Lung (tissue), 12 donors: ENCODE measurements around the gene MKS1. TPM values are rescaled to one million over a fixed set of nuclear protein-coding genes. Genes with fewer than 3 reads are reported as not detected.

Experiments
- ATAC-seq: fragments of 200-7000 bp; cut with Tn5 transposase; one replicate; pipeline ENCODE4 v1.9.1; 2020; ENCODE audit warnings: moderate number of reproducible peaks; ENCODE audit not compliant: insufficient read depth, low FRiP score
- DNase-seq, 3 donors: peaks; one replicate each; pipeline ENCODE4 v3.0.0-alpha.2; 2013 to 2017
- H3K27ac ChIP-seq, 2 donors: one replicate each; pipeline ENCODE4 v1.5.1; 2013; ENCODE audit warnings: mild to moderate bottlenecking in 2 of 2, moderate library complexity in 2 of 2, control low read depth in 1 of 2, inconsistent platforms in 1 of 2, low read depth in 1 of 2, low read length in 1 of 2
- H3K27me3 ChIP-seq, 3 donors: one replicate each; pipeline ENCODE4 v1.5.1; 2013; ENCODE audit warnings: low read length in 2 of 3; ENCODE audit not compliant: control insufficient read depth in 3 of 3, insufficient read depth in 3 of 3
- H3K36me3 ChIP-seq, 4 donors: one replicate each; pipeline ENCODE4 v1.5.1; 2013; ENCODE audit warnings: low read length in 4 of 4, mild to moderate bottlenecking in 1 of 4, moderate library complexity in 1 of 4; ENCODE audit not compliant: control insufficient read depth in 4 of 4, insufficient read depth in 4 of 4
- H3K4me1 ChIP-seq, 5 donors: one replicate each; pipeline ENCODE4 v1.5.1; 2013; ENCODE audit warnings: low read length in 5 of 5, mild to moderate bottlenecking in 2 of 5, moderate library complexity in 1 of 5; ENCODE audit not compliant: control insufficient read depth in 5 of 5, insufficient read depth in 5 of 5
- H3K4me3 ChIP-seq: one replicate; pipeline ENCODE4 v1.5.1; 2013; ENCODE audit warnings: mild to moderate bottlenecking, control low read depth, moderate library complexity
- H3K9ac ChIP-seq, 2 donors: one replicate each; pipeline ENCODE4 v1.5.1; 2013; ENCODE audit warnings: low read length in 2 of 2, control low read depth in 1 of 2; ENCODE audit not compliant: insufficient read depth in 1 of 2
- H3K9me3 ChIP-seq, 4 donors: one replicate each; pipeline ENCODE4 v1.5.1; 2013; ENCODE audit warnings: low read length in 3 of 4, mild to moderate bottlenecking in 1 of 4, moderate library complexity in 1 of 4; ENCODE audit not compliant: control insufficient read depth in 4 of 4, insufficient read depth in 3 of 4
- CTCF ChIP-seq: IDR thresholded peaks from 2 replicates; pipeline ENCODE4 v1.5.1; 2012; ENCODE audit warnings: mild to moderate bottlenecking; ENCODE audit errors: control extremely low read depth, extremely low read depth
- WGBS, 2 donors: extraction: QIAGEN DNeasy Blood & Tissue Kit; methylation state at CpG; one replicate each; pipeline ENCODE4 v1.1.7; 2013; 5-methylcytosine and 5-hydroxymethylcytosine counted together
- polyA plus RNA-seq, 2 donors: library from polyadenylated mRNA; stranded (reverse); fragments of 200-250 nt; gene quantifications; one replicate each; pipeline ENCODE4 v1.2.1, GENCODE V29; 2013
- total RNA-seq, 2 donors: library from RNA; depleted of rRNA in 1 of 2; stranded (reverse); fragments of >200 nt in 1 of 2; gene quantifications; one replicate each; pipeline ENCODE4 v1.2.1, GENCODE V29; 2014 to 2021
- donor health status: control.
- donor health status: control.
- donor health status: Bipolar disorder and iron deficiency.
- donor health status: healthy.
- donor health status: DM: yes; HTN: yes; CAD: no.

The MKS1 gene
- total and polyA plus RNA-seq, 4 donors, result 8.8 to 25.0 (median 17.5) TPM

- H3K4me3 ChIP-seq, result no peak overlapping the region
- no peak overlapping the region for H3K9ac ChIP-seq
- ATAC-seq (no peak), DNase-seq (no peak)
- TF ChIP-seq CTCF, result no peak
- H3K4me1 ChIP-seq, result peaks cover 0 to 6% (median 0%) of the 10 kb centered on the region in 5 donors
- H3K9me3 ChIP-seq, result no peaks in the 10 kb centered on the region
- H3K27me3 ChIP-seq, result peaks cover 0 to 46% (median 18%) of the 10 kb centered on the region in 3 donors
- no peak overlapping the region for H3K27ac ChIP-seq
- WGBS, 2 donors, result 86 to 87% methylated on average over 13 of the region's 13 CpGs
- H3K36me3 ChIP-seq, result no peaks in the 10 kb centered on the region
These were observed 27.2 kb upstream of the MKS1 start for GRCh38 chr17:58246104-58246740.

DNA sequence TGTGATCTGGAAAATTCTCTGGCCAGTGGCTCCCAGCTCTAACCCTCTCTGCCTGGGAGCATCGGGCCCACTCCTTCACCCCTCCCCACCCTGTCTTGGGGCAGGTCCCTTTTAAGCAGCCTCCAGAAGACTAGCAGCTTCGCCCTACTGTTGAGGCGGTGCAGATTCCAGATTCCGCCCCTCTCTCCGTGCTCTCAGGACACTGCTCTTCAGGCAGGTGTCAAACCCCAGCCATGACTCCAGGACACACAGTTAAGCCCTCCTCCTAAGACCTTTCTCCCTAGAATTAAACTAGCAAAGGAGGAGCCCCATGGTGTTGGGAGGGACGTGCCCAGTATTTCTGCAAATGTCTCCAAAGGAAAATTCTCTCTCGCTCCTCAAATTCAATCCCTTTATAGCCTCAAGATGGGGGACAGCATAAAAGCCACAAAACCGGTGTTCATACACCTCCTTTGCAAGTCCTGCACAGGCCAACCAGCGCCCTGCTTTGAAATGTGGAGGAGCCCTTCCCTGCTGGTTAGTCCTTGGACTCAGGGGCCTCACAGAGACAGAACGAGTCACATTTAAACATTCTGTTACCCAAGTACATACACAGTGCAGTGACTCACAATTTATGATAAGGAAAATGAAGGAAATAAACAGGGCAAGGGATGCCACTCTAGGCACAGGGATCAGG lies 26.5 kb upstream of the MKS1 start:
- Histone ChIP-seq H3K4me3 (no peak overlapping the region), H3K9me3 (no peaks in the 10 kb centered on the region), H3K27me3 (peaks cover 0 to 47% (median 18%) of the 10 kb centered on the region in 3 donors), H3K4me1 (peaks cover 0 to 6% (median 0%) of the 10 kb centered on the region in 5 donors), H3K9ac (no peak overlapping the region), H3K36me3 (no peaks in the 10 kb centered on the region), H3K27ac (no peak overlapping the region)
- DNase-seq, result no peak
- no peak for ATAC-seq
- WGBS, 2 donors, result 66 to 79% methylated on average over 10 of the region's 10 CpGs
- TF ChIP-seq CTCF, result no peak

- ATAC-seq (no peak), DNase-seq (no peak)
- Histone ChIP-seq H3K4me1 (peaks cover 0 to 6% (median 0%) of the 10 kb centered on the region in 5 donors), H3K36me3 (no peaks in the 10 kb centered on the region), H3K9me3 (no peaks in the 10 kb centered on the region), H3K27ac (no peak overlapping the region), H3K27me3 (peaks cover 0 to 45% (median 18%) of the 10 kb centered on the region in 3 donors), H3K9ac (no peak overlapping the region), H3K4me3 (no peak overlapping the region)
- WGBS, 2 donors, result 69 to 84% methylated on average over 6 of the region's 6 CpGs
- TF ChIP-seq CTCF, result no peak
These were observed 25.9 kb upstream of the MKS1 start for GRCh38 chr17:58244963-58245362.
